ENCODE results near the gene ARFRP1.

ARFRP1 gene

DNA sequence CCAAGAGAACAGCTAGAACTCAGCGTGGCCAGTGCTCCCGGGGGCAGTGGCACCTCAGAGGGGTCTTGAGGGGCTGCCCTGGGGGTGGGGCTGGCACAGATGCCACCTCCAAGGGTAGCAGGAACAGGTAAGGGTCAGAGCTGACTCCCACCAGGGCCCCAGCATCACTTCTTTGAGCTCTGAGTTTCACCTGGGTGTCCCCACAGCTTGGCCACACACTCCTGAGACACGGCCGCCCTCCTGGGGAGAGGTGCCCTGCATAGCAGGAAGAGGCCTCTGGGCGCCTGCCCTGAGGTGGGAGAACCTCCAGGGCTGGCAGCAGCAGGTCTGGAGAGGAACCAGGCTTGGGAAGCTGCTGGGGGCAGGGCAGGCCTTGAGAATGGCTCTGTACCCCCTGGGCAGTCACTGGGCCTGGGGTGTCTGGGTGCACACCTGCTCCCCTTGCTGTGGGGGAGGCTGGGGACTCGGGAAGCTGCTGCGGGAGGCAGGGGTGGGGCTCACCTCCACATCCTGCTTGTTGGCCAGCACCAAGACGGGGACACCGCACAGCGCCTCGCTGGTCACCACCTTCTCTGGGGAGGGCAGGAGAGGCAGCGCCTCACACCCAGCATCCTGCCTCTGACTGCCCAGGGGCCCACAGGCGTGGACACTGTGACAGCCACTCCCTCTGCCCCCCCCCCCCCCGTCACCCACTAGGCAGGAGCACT lies 6.3 kb downstream of the ARFRP1 start:
- DNase-seq: no peak

- DNase-seq: no peak
Observed at GRCh38 chr20:63701051-63701328, 6.8 kb downstream of the ARFRP1 start.

DNA sequence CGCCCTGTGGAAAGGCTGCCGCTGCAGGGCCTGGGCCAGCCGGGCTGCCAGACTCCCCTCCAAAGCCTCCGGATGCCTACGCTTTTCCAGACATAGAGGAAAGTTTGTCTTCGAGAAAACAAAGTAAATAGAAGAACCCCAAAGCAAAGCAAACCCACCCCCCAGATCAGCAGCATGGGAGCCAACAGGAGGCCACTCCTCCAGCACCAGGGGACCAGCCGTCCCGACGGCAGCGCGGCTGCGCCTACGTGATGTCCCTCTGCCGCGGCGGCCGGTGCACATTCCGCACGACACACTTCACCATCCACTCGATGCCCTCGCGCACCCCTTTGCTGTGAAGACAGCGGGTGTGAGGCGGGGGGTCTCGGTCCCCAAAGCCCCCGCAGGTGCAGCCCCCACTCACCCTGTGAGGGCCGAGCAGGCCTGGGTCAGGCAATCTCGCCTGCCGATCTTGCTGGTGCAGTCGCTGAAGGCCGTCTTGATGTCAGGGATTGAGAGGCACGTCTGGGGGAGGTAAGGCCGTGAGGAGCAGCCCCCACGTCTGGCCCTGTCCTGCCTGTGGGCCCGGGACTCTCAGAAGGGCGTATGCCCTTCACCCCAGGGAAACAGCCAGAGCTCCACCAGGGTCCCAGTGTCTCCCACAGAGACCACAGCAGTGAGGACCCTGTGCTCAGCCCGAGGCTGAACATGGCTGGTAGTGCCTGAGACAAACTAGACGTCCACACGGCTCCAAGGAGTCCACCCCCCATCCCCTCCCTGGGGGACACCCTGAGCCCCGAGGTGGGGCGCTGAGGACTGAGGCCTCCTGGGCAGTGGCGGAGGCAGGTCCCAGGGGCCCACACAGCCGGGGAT lies 7.4 kb downstream of the ARFRP1 start:
- DNase-seq: no peak

DNA sequence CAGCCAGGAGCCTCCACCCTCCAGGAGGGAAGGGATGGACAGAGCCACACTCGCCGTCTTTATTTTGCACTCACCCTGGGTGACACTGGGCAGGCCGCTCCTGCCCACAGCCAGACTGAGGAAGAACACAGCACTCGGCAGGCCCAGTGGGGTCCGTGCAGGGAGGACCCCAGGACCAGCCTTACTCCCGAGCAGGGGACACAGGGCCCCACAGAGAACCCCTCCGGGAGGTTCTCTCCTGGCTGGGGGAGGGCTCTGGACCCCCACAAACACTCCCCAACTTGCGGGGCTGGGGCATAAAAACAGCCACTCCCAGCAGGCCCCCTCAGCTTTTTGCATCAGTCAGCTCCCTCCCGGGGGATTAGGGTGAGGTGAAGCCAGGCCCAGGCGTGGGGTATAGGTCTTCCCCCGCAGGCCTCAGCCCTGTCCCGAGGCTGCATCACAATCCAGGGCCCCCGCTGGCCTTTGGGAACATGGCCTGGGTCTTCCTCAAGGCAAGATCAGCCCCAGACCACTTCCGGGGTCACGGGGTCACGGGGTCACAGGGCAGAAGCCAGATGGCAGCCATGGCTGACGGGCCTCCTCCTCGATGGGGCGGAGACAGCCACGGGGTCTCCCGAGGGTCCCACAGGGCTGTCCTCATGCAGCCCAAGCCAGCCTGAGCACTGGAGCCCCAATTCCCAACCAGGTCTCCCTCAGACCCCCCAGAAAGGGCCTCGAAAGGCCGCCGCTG lies 8.1 kb downstream of the ARFRP1 start:
- no peak for DNase-seq

DNA sequence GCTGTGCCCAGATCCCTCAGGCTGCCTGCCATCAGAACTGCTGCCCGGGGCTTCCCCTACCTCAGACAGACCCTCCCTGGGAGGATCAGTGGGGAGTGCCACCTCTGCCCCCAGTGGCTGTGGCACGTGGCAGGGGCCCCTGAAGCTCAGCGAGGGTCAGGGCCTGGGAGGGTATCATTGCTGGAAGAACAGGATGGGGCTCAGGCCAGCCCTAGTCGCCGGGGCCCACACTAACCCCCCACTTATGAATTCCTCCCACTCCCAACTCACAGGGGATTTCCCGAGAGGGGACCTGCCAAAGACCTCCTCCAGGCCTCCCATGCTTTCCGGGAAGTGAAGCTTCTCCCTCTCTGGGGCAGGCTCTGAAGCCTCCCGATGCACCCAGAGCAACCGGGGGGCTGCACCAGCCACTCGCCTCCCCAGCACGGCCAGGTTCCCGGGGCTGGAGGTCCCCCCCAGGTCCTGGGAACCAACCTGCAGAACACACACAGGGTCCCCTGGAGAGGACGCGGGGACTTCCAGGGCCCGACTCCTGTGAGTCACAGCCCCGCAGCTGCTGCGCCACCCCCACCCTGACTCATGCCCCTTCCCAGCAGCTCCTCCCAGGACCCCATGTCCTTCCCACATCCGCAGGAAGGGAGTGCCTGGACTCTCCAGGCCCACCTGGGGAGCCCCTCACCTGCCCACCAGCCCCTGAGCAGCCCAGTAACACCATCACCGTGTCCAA lies 8.9 kb downstream of the ARFRP1 start:
- peak; percentile 87 for DNase-seq

- no peak for DNase-seq
Observed at GRCh38 chr20:63697868-63698545, 9.8 kb downstream of the ARFRP1 start.

DNA sequence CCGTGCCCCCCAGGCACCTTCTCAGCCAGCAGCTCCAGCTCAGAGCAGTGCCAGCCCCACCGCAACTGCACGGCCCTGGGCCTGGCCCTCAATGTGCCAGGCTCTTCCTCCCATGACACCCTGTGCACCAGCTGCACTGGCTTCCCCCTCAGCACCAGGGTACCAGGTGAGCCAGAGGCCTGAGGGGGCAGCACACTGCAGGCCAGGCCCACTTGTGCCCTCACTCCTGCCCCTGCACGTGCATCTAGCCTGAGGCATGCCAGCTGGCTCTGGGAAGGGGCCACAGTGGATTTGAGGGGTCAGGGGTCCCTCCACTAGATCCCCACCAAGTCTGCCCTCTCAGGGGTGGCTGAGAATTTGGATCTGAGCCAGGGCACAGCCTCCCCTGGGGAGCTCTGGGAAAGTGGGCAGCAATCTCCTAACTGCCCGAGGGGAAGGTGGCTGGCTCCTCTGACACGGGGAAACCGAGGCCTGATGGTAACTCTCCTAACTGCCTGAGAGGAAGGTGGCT lies 10.4 kb downstream of the ARFRP1 start:
- DNase-seq: no peak

GRCh38 chr20:63696628-63697356 lies 11.0 kb downstream of the ARFRP1 start, which contains the start of gene TNFRSF6B:
TSS of gene TNFRSF6B (plus strand) at chr20:63696652. CDS start at chr20:63696768, 116 bp downstream.
- no peak for DNase-seq

GRCh38 chr20:63696306-63696627 lies 11.5 kb downstream of the ARFRP1 start:
- no peak for DNase-seq

GRCh38 chr20:63695424-63696305 lies 12.1 kb downstream of the ARFRP1 start:
- DNase-seq: no peak

GRCh38 chr20:63694584-63695423 lies 13.0 kb downstream of the ARFRP1 start:
- DNase-seq: no peak

DNA sequence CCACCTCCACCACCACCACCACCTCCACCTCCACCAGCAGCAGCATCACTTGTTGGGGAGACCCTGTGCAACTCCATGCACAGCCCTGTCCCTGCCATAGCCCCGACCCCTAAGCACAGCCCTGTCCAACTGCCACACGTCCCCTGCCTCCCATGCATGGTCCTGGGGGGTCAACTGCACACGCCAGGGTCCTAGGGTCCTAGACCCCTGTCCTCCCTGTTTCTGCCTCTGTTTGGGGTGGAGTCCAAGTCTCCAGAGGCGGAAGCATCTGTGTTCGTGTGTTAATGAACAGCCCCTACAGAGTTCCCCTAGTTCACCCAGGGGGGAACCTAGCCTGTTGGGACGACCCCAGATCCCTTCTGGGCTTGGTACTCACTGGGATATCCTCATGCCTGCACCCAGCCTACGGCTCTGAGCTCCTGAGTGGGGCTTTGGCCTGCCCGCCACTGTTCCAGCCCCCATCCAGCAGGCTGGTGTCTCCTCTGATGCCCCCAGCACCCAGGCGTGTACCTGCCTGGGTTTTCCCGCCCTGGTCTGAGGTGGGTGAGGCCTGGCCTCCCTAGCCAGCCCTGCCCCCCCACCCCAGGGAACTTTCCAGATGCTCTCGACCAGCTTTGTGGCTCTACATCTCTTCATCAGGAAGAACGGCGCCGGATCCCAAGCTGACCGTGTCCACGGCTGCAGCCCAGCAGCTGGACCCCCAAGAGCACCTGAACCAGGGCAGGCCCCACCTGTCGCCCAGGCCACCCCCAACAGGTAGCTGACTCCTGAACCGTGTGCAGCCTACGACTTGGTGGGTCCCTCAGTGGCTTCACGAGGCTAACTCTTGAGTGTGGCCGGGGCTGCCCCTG lies 13.8 kb downstream of the ARFRP1 start:
- DNase-seq: no peak

- no peak for DNase-seq
Observed at GRCh38 chr20:63693083-63693732, 14.6 kb downstream of the ARFRP1 start.

GRCh38 chr20:63692436-63693082 lies 15.2 kb downstream of the ARFRP1 start:
- peak; percentile 21 for DNase-seq

DNA sequence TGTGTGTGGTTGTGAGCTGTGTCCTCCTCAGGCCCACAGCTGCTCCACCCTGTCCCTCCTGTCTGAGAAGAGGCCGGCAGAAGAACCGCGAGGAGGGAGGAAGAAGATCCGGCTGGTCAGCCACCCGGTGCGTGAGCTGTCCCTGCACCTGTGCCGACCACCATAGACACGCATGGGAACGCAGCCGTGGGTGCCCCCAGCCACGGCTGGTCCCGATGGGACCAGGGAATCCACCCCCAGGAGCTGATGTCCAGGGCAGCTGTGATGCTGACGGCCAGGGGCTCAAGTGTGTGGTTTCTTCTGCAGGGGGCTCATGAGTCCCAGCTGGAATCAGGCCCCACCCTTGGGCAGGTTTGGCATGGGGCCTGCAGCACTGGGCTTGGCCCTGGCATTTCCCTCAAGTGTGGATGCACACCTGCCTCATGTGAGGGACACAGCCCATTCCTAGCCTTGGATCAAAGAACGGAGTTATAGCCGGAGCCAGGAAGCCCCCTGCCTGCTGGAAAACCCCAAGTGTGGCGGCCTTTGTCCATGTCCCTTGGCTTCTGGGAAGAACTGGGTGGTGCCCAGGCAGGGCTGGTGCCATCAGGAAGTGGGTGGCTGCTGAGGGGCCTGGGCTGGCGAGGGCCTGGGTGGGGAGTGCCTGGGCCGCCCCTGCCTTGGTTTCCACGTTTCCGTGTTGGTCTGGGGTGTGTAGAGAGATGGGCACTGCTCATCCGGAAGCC lies 15.9 kb downstream of the ARFRP1 start:
- no peak for DNase-seq

DNA sequence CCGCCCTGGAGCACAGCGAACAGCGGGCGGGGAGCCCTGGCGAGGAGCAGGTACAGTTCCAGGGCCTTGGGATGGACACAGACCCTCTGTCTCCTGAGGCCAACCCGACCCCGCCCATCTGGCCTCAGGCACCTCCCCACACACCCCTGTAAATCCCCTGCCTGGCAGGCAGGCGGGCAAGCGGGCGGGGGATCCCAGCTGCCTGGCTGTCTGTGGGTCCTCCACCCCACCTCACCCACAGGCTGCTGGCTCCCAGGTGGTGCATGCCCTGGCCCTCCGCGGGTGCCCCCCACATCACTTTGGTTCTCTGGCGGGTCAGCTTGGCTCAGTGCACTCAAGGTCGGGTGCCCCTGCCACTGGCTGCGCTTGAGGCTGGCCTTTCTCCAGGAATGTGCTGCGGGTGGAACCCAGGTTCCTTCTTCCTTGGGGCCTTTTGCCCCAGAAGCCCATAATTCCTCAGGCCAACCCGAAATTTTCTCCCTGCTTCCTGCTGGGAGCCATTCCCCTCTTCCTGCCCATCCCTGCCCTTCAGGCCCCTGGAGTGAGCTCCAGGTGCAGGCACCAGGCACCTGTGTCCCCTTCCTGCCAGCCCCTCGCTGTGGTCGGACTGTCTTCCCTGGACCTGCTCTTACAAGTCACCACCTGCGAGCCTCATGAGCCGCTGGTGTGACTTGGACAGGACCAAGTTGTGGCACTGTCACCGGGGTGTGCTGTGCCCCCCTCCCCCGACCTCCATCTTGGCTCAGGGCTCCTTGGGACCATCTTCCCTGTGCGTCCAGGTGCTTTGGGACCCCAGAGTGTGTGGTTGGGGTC lies 16.7 kb downstream of the ARFRP1 start:
- DNase-seq: no peak
